PFSK-1 (cell line): Measurements from ENCODE around the gene PHF20. TPM values are rescaled to one million over a fixed set of nuclear protein-coding genes. Genes with fewer than 3 reads are reported as not detected.

Source experiments
- FOXP2 ChIP-seq: optimal IDR thresholded peaks from 2 replicates; pipeline ENCODE3; 2011; ENCODE audit warnings: borderline replicate concordance, control low read depth, inconsistent platforms; ENCODE audit not compliant: insufficient read depth; ENCODE audit errors: extremely low read length, extremely low read depth
- POLR2AphosphoS5 ChIP-seq: IDR thresholded peaks from 2 replicates; pipeline ENCODE4 v1.6.1; 2012; ENCODE audit warnings: low read depth, mild to moderate bottlenecking, control low read depth, low read length, moderate library complexity
- REST ChIP-seq, 2 experiments: IDR thresholded peaks; 2 replicates each; pipeline versions ENCODE4 v1.6.1 to v1.8.0; 2011 to 2012; ENCODE audit warnings: low read depth in 2 of 2, low read length in 2 of 2, control low read depth in 1 of 2, inconsistent platforms in 1 of 2, mild to moderate bottlenecking in 1 of 2, moderate library complexity in 1 of 2; ENCODE audit not compliant: insufficient read depth in 1 of 2
- SIN3A ChIP-seq: IDR thresholded peaks from 2 replicates; pipeline ENCODE4 v1.6.1; 2012; ENCODE audit warnings: mild to moderate bottlenecking, low read length, moderate library complexity, borderline replicate concordance; ENCODE audit not compliant: insufficient read depth
- TAF1 ChIP-seq: IDR thresholded peaks from 2 replicates; pipeline ENCODE4 v1.6.1; 2012; ENCODE audit warnings: low read length, control low read depth, borderline replicate concordance; ENCODE audit not compliant: insufficient read depth
- polyA plus RNA-seq: library from polyadenylated mRNA; unstranded; fragments of >200 nt; gene quantifications from one replicate; pipeline ENCODE4 v1.2.1, GENCODE V29; 2012; ENCODE audit warnings: low read depth, missing spikeins; ENCODE audit not compliant: insufficient read length

Gene PHF20
- polyA plus RNA-seq = 18.9 TPM

GRCh38 chr20:35771689-35772562 lies at the start of gene PHF20:
TSS of gene PHF20 (plus strand) at chr20:35772015. CDS start at chr20:35801523, 29,508 bp downstream.
- TF ChIP-seq TAF1 (peak; percentile 83), SIN3A (peak; percentile 58; the same call in 1 of the 2 replicates), POLR2AphosphoS5 (peak; percentile 62; the same call in 1 of the 2 replicates), FOXP2 (peak; percentile 98), REST (IDR thresholded peaks at IDR 0.05; ENCODE audit: insufficient read depth in 1 of 2, low read depth in 2 of 2, low read length in 2 of 2) (no peak)

GRCh38 chr20:35724321-35725230 lies 47.2 kb upstream of the PHF20 start:
- no peak for TF ChIP-seq SIN3A
- peak; percentile 35; the same call in 1 of the 2 replicates for TF ChIP-seq POLR2AphosphoS5

- no peak for TF ChIP-seq SIN3A
- no peak for TF ChIP-seq POLR2AphosphoS5
- TF ChIP-seq FOXP2 = no peak
- TF ChIP-seq REST (IDR thresholded peaks at IDR 0.05; ENCODE audit: insufficient read depth in 1 of 2, low read depth in 2 of 2, low read length in 2 of 2) = no peak
- no peak for TF ChIP-seq TAF1
These were observed 44.7 kb upstream of the PHF20 start for GRCh38 chr20:35726842-35727711.

GRCh38 chr20:35729283-35729807 lies 42.5 kb upstream of the PHF20 start:
- no peak for TF ChIP-seq TAF1
- TF ChIP-seq FOXP2 = no peak
- TF ChIP-seq REST (IDR thresholded peaks at IDR 0.05; ENCODE audit: insufficient read depth in 1 of 2, low read depth in 2 of 2, low read length in 2 of 2) = no peak
- TF ChIP-seq POLR2AphosphoS5 = no peak
- no peak for TF ChIP-seq SIN3A
